GM12878 (cell line): ENCODE data around the gene CD2. TPM values are rescaled to one million over a fixed set of nuclear protein-coding genes. Genes with fewer than 3 reads are reported as not detected.

ENCODE experiments used
- ATAC-seq: fragments of 200-7000 bp; cut with Tn5 transposase; 3 replicates; pipeline ENCODE4 v1.9.1; 2020; ENCODE audit warnings: mild to moderate bottlenecking, moderate library complexity
- BruUV-seq: library from RNA; stranded (reverse); fragments of 400-500 nt; replicated peaks from 2 replicates; lab custom pipeline; 2021; lab: Mats Ljungman, UMichigan
- CTCF ChIA-PET: fragments of 300-600 bp; sonication (Branson Sonifier 250); formaldehyde crosslinking; extraction: SDS; loops from one replicate; lab custom pipeline; 2021; ENCODE audit warnings: inconsistent platforms; lab: Yijun Ruan, JAX
- POLR2A ChIA-PET: fragments of 350-600 bp; formaldehyde crosslinking; extraction: SDS; loops from one replicate; lab custom pipeline; 2021; ENCODE audit warnings: inconsistent platforms; lab: Charles Lee
- RAD21 ChIA-PET: fragments of 300-600 bp; sonication (Branson Sonifier 250); formaldehyde crosslinking; loops from one replicate; lab custom pipeline; 2023; ENCODE audit warnings: antibody characterized with exemption; ENCODE audit not compliant: unreplicated experiment; lab: Charles Lee
- SMC1A ChIA-PET: fragments of 300-600 bp; sonication (Branson Sonifier 250); formaldehyde crosslinking; loops from one replicate; lab custom pipeline; 2023; ENCODE audit not compliant: unreplicated experiment, uncharacterized antibody; lab: Charles Lee
- DNase-seq: peaks from one replicate; pipeline ENCODE4 v3.0.0-alpha.2; 2011; ENCODE audit warnings: low read depth, low spot score
- FAIRE-seq: peaks from 3 replicates; lab custom pipeline; 2011; peaks lifted over from hg19 to GRCh38; lab: Jason Lieb, UNC
- H2AFZ ChIP-seq: 2 replicates; pipeline ENCODE4 v1.6.0; 2011; ENCODE audit warnings: low read depth, low read length, control low read depth; ENCODE audit not compliant: control insufficient read depth
- H3K27ac ChIP-seq: 2 replicates; pipeline ENCODE4 v1.5.1; 2011; ENCODE audit warnings: control low read depth; ENCODE audit not compliant: control insufficient read depth, insufficient read depth
- H3K27me3 ChIP-seq, 2 experiments: replicated peaks in 1 of 2; 2 replicates each; pipeline versions ENCODE4 v1.6.0 to v1.6.1; 2011; ENCODE audit warnings: low read length in 1 of 2; ENCODE audit not compliant: control insufficient read depth in 2 of 2, insufficient read depth in 2 of 2
- H3K36me3 ChIP-seq, 2 experiments: 2 replicates each; pipeline ENCODE4 v1.5.1; 2011; ENCODE audit warnings: low read length in 1 of 2; ENCODE audit not compliant: control insufficient read depth in 2 of 2, insufficient read depth in 2 of 2
- H3K4me1 ChIP-seq: 2 replicates; pipeline ENCODE4 v1.6.1; 2011; ENCODE audit warnings: mild to moderate bottlenecking, low read length, moderate library complexity, mixed read lengths; ENCODE audit not compliant: control insufficient read depth, insufficient read depth
- H3K4me2 ChIP-seq: 2 replicates; pipeline ENCODE4 v1.6.0; 2011; ENCODE audit warnings: control low read depth; ENCODE audit not compliant: control insufficient read depth, insufficient read depth
- H3K4me3 ChIP-seq: fragments of 200-600 bp; sonication (generic); 2 replicates; pipeline ENCODE4 v1.5.1; 2016
- H3K79me2 ChIP-seq: 2 replicates; pipeline ENCODE4 v1.6.0; 2011; ENCODE audit warnings: low read length; ENCODE audit not compliant: control insufficient read depth, insufficient read depth
- H3K9ac ChIP-seq: 2 replicates; pipeline ENCODE4 v1.8.0; 2011; ENCODE audit warnings: low read length, control low read depth, mixed read lengths; ENCODE audit not compliant: control insufficient read depth, insufficient read depth
- H3K9me3 ChIP-seq: replicated peaks from 3 replicates; pipeline ENCODE4 v1.5.1; 2011; ENCODE audit warnings: mild to moderate bottlenecking, low read length; ENCODE audit not compliant: control insufficient read depth, insufficient read depth
- H4K20me1 ChIP-seq: 2 replicates; pipeline ENCODE4 v1.6.0; 2011; ENCODE audit not compliant: control insufficient read depth, insufficient read depth
- ASH2L ChIP-seq: fragments of 300-600, 200-600 bp; sonication (generic); IDR thresholded peaks from 2 replicates; pipeline ENCODE4 v1.6.1; 2017; ENCODE audit warnings: low read depth, mild to moderate bottlenecking, borderline replicate concordance
- ATF2 ChIP-seq: IDR thresholded peaks from 2 replicates; pipeline ENCODE4 v1.6.1; 2012; ENCODE audit warnings: low read length, inconsistent platforms
- BCL11A ChIP-seq: IDR thresholded peaks from 2 replicates; pipeline ENCODE4 v1.6.1; 2011; ENCODE audit warnings: low read depth, low read length
- BHLHE40 ChIP-seq, 2 experiments: fragments of 450-650 bp in 1 of 2; IDR thresholded peaks; 2 replicates each; pipeline ENCODE4 v1.6.1; 2011 to 2017; ENCODE audit warnings: low read depth in 2 of 2, borderline replicate concordance in 1 of 2, improper control_type of control experiment in 1 of 2, low read length in 1 of 2, mild to moderate bottlenecking in 1 of 2
- EED ChIP-seq: sonication (generic); IDR thresholded peaks from 2 replicates; pipeline ENCODE4 v1.6.1; 2016; ENCODE audit warnings: antibody characterized with exemption, low read depth
- HDGF ChIP-seq: fragments of 450-650 bp; IDR thresholded peaks from 2 replicates; pipeline ENCODE4 v1.6.1; 2016; ENCODE audit warnings: antibody characterized with exemption
- MLLT1 ChIP-seq: fragments of 450-650 bp; IDR thresholded peaks from 2 replicates; pipeline ENCODE4 v1.6.1; 2016; ENCODE audit warnings: mild to moderate bottlenecking
- NFYA ChIP-seq: IDR thresholded peaks from 2 replicates; pipeline ENCODE4 v1.6.1; 2011; ENCODE audit warnings: low read depth, mild to moderate bottlenecking, low read length, improper control_type of control experiment, borderline replicate concordance
- SREBF2 ChIP-seq: IDR thresholded peaks from 2 replicates; pipeline ENCODE4 v1.6.1; 2012; ENCODE audit warnings: mild to moderate bottlenecking, low read length
- TARDBP ChIP-seq: IDR thresholded peaks from 2 replicates; pipeline ENCODE4 v1.6.1; 2016; ENCODE audit warnings: borderline replicate concordance
- ZNF274 ChIP-seq: IDR thresholded peaks from one replicate; pipeline ENCODE4 v1.8.0; 2011; ENCODE audit not compliant: insufficient read length, insufficient read depth
- WGBS: methylation state at CpG from one replicate; pipeline ENCODE4 v1.1.6; 2016; ENCODE audit warnings: low lambda C conversion rate; ENCODE audit not compliant: insufficient replicate concordance, insufficient coverage; ENCODE audit errors: missing lambda C conversion rate; 5-methylcytosine and 5-hydroxymethylcytosine counted together
- in situ Hi-C: fragments of 300-500 bp; cut with MboI; formaldehyde crosslinking; loops from 9 replicates; pipeline ENCODE4 v1.14.3; 2018; ENCODE audit warnings: mixed read lengths
- intact Hi-C: fragments of 100-400 bp; cut with micrococcal nuclease; formaldehyde crosslinking; loops from one replicate; pipeline ENCODE4 v1.14.2; 2022; ENCODE audit not compliant: unreplicated experiment
- polyA plus RNA-seq, 11 experiments: library from polyadenylated mRNA; depleted of rRNA in 4 of 11; unstranded in 6 of 11; stranded (reverse) in 5 of 11; fragments of >200 nt; fragmentation: Nextera tagmentation in 4 of 11; fragmentation: Illumina TruSeq in 1 of 11; extraction: Ambion mirVana in 4 of 11; extraction: Trizol in 1 of 11; gene quantifications; 1 replicate in 1 of 11; 2 replicates in 10 of 11; pipeline versions ENCODE4 v1.2.1 to v1.2.3, GENCODE V29; 2011 to 2016; ENCODE audit warnings: inconsistent platforms in 2 of 11, missing spikeins in 2 of 11, low read depth in 1 of 11
- total RNA-seq, 4 experiments: library from RNA; depleted of rRNA in 3 of 4; stranded (reverse); fragments of >200 nt in 3 of 4; fragmentation: Illumina TruSeq in 1 of 4; extraction: Trizol in 1 of 4; gene quantifications; 2 replicates each; pipeline versions ENCODE4 v1.2.1 to v1.2.3, GENCODE V29; 2013 to 2021
- TF ChIP-seq, protein P1 (sequence below): fragments of 450-650 bp; IDR thresholded peaks from 2 replicates; pipeline ENCODE4 v1.6.1; 2018; ENCODE audit warnings: mild to moderate bottlenecking, low read depth, moderate library complexity; ENCODE audit not compliant: partially characterized antibody
- TF ChIP-seq, protein P2 (sequence below): fragments of 450-650 bp; IDR thresholded peaks from 2 replicates; pipeline ENCODE4 v1.6.1; 2016; ENCODE audit warnings: mild to moderate bottlenecking
- TF ChIP-seq, protein P3 (sequence below), 3 experiments: IDR thresholded peaks in 2 of 3; conservative IDR thresholded peaks in 1 of 3; 2 replicates each; pipeline ENCODE4 v1.5.1; 2011; ENCODE audit warnings: low read depth in 3 of 3, low read length in 3 of 3, mild to moderate bottlenecking in 3 of 3, control low read depth in 2 of 3, moderate library complexity in 2 of 3, inconsistent platforms in 1 of 3, mixed read lengths in 1 of 3; ENCODE audit not compliant: control insufficient read depth in 2 of 3, insufficient read depth in 1 of 3; ENCODE audit errors: extremely low read depth in 1 of 3

Gene CD2
- total and polyA plus RNA-seq, 10 of the 15 experiments (the other 5 are each of a cell fraction or from before 2014, with no cell fraction given) = 0.15 to 4.3 (median 2.8) TPM

- DNase-seq (no peak), ATAC-seq (no peak), FAIRE-seq (no peak)
- RAD21 ChIA-PET = interaction anchor here (1.9 kb wide), 1 partner anchor 11 kb away, joined by 6 read pairs; no protein-coding TSS in a partner anchor
- Histone ChIP-seq H3K9me3 (peaks cover 12% of the 10 kb centered on the region; the same call in 2 of the 3 replicates), H3K9ac (no peak overlapping the region), H3K79me2 (no peaks in the 10 kb centered on the region), H3K27me3 (no peaks in the 10 kb centered on the region), H3K4me2 (no peak overlapping the region), H3K4me3 (no peak overlapping the region), H4K20me1 (no peaks in the 10 kb centered on the region), H2AFZ (no peak overlapping the region), H3K27ac (no peak overlapping the region), H3K4me1 (no peaks in the 10 kb centered on the region), H3K36me3 (no peaks in the 10 kb centered on the region)
- SMC1A ChIA-PET = interaction anchor here (0.9 to 3.0 kb wide), 7 partner anchors 11 to 254 kb away, joined by 3 to 21 read pairs (median 3); no protein-coding TSS in a partner anchor
- in situ Hi-C loops = no loop called here
- WGBS = 33% methylated on average over 3 of the region's 3 CpGs
- CTCF ChIA-PET = interaction anchor here (3.1 kb wide), 1 partner anchor 10 kb away, joined by 23 read pairs; no protein-coding TSS in a partner anchor
- intact Hi-C loops = no loop called here
- BruUV-seq = no TSS peak
- POLR2A ChIA-PET = no interaction called here
- TF ChIP-seq, protein P1, sequence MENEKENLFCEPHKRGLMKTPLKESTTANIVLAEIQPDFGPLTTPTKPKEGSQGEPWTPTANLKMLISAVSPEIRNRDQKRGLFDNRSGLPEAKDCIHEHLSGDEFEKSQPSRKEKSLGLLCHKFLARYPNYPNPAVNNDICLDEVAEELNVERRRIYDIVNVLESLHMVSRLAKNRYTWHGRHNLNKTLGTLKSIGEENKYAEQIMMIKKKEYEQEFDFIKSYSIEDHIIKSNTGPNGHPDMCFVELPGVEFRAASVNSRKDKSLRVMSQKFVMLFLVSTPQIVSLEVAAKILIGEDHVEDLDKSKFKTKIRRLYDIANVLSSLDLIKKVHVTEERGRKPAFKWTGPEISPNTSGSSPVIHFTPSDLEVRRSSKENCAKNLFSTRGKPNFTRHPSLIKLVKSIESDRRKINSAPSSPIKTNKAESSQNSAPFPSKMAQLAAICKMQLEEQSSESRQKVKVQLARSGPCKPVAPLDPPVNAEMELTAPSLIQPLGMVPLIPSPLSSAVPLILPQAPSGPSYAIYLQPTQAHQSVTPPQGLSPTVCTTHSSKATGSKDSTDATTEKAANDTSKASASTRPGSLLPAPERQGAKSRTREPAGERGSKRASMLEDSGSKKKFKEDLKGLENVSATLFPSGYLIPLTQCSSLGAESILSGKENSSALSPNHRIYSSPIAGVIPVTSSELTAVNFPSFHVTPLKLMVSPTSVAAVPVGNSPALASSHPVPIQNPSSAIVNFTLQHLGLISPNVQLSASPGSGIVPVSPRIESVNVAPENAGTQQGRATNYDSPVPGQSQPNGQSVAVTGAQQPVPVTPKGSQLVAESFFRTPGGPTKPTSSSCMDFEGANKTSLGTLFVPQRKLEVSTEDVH = no peak
- no peak for TF ChIP-seq ATF2
- TF ChIP-seq, protein P2, sequence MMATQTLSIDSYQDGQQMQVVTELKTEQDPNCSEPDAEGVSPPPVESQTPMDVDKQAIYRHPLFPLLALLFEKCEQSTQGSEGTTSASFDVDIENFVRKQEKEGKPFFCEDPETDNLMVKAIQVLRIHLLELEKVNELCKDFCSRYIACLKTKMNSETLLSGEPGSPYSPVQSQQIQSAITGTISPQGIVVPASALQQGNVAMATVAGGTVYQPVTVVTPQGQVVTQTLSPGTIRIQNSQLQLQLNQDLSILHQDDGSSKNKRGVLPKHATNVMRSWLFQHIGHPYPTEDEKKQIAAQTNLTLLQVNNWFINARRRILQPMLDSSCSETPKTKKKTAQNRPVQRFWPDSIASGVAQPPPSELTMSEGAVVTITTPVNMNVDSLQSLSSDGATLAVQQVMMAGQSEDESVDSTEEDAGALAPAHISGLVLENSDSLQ = no peak
- TF ChIP-seq NFYA = no peak
- TF ChIP-seq SREBF2 = no peak
- TF ChIP-seq, protein P3, sequence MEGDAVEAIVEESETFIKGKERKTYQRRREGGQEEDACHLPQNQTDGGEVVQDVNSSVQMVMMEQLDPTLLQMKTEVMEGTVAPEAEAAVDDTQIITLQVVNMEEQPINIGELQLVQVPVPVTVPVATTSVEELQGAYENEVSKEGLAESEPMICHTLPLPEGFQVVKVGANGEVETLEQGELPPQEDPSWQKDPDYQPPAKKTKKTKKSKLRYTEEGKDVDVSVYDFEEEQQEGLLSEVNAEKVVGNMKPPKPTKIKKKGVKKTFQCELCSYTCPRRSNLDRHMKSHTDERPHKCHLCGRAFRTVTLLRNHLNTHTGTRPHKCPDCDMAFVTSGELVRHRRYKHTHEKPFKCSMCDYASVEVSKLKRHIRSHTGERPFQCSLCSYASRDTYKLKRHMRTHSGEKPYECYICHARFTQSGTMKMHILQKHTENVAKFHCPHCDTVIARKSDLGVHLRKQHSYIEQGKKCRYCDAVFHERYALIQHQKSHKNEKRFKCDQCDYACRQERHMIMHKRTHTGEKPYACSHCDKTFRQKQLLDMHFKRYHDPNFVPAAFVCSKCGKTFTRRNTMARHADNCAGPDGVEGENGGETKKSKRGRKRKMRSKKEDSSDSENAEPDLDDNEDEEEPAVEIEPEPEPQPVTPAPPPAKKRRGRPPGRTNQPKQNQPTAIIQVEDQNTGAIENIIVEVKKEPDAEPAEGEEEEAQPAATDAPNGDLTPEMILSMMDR (IDR thresholded peaks at IDR 0.05 in 2 of 3, conservative IDR thresholded peaks at IDR 0.05 in 1 of 3; ENCODE audit: control insufficient read depth in 2 of 3, extremely low read depth in 1 of 3, insufficient read depth in 1 of 3, low read depth in 3 of 3, low read length in 3 of 3) = no peak
- no peak for TF ChIP-seq MLLT1
- no peak for TF ChIP-seq ASH2L
- no peak for TF ChIP-seq TARDBP
- no peak for TF ChIP-seq HDGF
- TF ChIP-seq EED = no peak
- TF ChIP-seq BHLHE40 (IDR thresholded peaks at IDR 0.05; ENCODE audit: borderline replicate concordance in 1 of 2, low read depth in 2 of 2, low read length in 1 of 2) = no peak
- TF ChIP-seq ZNF274 = no peak
- TF ChIP-seq BCL11A = no peak
Observed at GRCh38 chr1:116753312-116753711, 918 bp upstream of the CD2 start.
